SK-N-SH (cell line): ENCODE data around the gene GRIP1. TPM values are rescaled to one million over a fixed set of nuclear protein-coding genes. Genes with fewer than 3 reads are reported as not detected.

Experiments
- CTCF ChIA-PET: fragments of 300-600, 350-600 bp; formaldehyde crosslinking; extraction: SDS; loops from one replicate; lab custom pipeline; 2021; lab: Yijun Ruan, JAX
- POLR2A ChIA-PET: fragments of 350-600 bp; sonication (Branson Sonifier 250); formaldehyde crosslinking; extraction: SDS; loops from one replicate; lab custom pipeline; 2020; ENCODE audit warnings: antibody characterized with exemption, inconsistent platforms; lab: Yijun Ruan, JAX
- DNase-seq: peaks from one replicate; pipeline ENCODE4 v3.0.0; 2012
- H2AFZ ChIP-seq: fragments of 200-600 bp; sonication (generic); 2 replicates; pipeline ENCODE4 v1.8.1; 2016; ENCODE audit warnings: antibody characterized with exemption, mild to moderate bottlenecking, low read depth
- H3F3A ChIP-seq: fragments of 200-600 bp; sonication (generic); replicated peaks from 2 replicates; pipeline ENCODE3; 2016; ENCODE audit warnings: antibody characterized with exemption, mild to moderate bottlenecking; ENCODE audit not compliant: insufficient read depth
- H3K27ac ChIP-seq, 2 experiments: fragments of 200-500 bp in 1 of 2; fragments of 200-600 bp in 1 of 2; sonication (Bioruptor generic) in 1 of 2; sonication (generic), shearing (Covaris generic) in 1 of 2; 2 replicates each; pipeline versions ENCODE4 v1.5.1 to v1.6.1; 2014 to 2016; ENCODE audit warnings: low read depth in 2 of 2, inconsistent platforms in 1 of 2, low read length in 1 of 2, mild to moderate bottlenecking in 1 of 2, mixed read lengths in 1 of 2
- H3K27me3 ChIP-seq: fragments of 200-600 bp; sonication (generic), shearing (Covaris generic); 2 replicates; pipeline ENCODE4 v1.6.1; 2016; ENCODE audit warnings: mixed run types; ENCODE audit not compliant: insufficient read depth
- H3K36me3 ChIP-seq, 2 experiments: fragments of 200-500 bp in 1 of 2; fragments of 200-600 bp in 1 of 2; sonication (Bioruptor generic) in 1 of 2; sonication (generic) in 1 of 2; replicated peaks in 1 of 2; 2 replicates each; pipeline versions ENCODE3 to v1.5.1; 2014 to 2016; ENCODE audit warnings: low read length in 1 of 2, mild to moderate bottlenecking in 1 of 2; ENCODE audit not compliant: insufficient read depth in 2 of 2, control insufficient read depth in 1 of 2
- H3K4me1 ChIP-seq, 2 experiments: fragments of 200-500 bp in 1 of 2; fragments of 200-600 bp in 1 of 2; sonication (Bioruptor generic) in 1 of 2; sonication (generic), shearing (Covaris generic) in 1 of 2; 2 replicates each; pipeline versions ENCODE4 v1.5.1 to v1.6.1; 2014 to 2016; ENCODE audit warnings: low read depth in 1 of 2, low read length in 1 of 2, mixed run types in 1 of 2; ENCODE audit not compliant: insufficient read depth in 2 of 2, control insufficient read depth in 1 of 2
- H3K4me2 ChIP-seq: fragments of 200-600 bp; sonication (generic), shearing (Covaris generic); 2 replicates; pipeline ENCODE4 v1.6.1; 2017; ENCODE audit warnings: mixed run types
- H3K4me3 ChIP-seq, 2 experiments: fragments of 200-500 bp in 1 of 2; fragments of 200-600 bp in 1 of 2; sonication (Bioruptor generic) in 1 of 2; sonication (generic), shearing (Covaris generic) in 1 of 2; 2 replicates each; pipeline versions ENCODE4 v1.5.1 to v1.8.1; 2014 to 2016; ENCODE audit warnings: low read depth in 2 of 2, inconsistent platforms in 1 of 2, low read length in 1 of 2, mild to moderate bottlenecking in 1 of 2, mixed read lengths in 1 of 2, moderate library complexity in 1 of 2
- H3K79me2 ChIP-seq: fragments of 200-600 bp; sonication (generic); 2 replicates; pipeline ENCODE4 v1.8.1; 2017; ENCODE audit warnings: mild to moderate bottlenecking; ENCODE audit not compliant: insufficient read depth
- H3K9ac ChIP-seq: fragments of 200-600 bp; sonication (generic); 2 replicates; pipeline ENCODE4 v1.6.1; 2017; ENCODE audit warnings: mixed run types
- H3K9me2 ChIP-seq: fragments of 200-600 bp; sonication (generic); 2 replicates; pipeline ENCODE4 v1.6.1; 2017; ENCODE audit warnings: mixed run types
- H3K9me3 ChIP-seq: fragments of 200-600 bp; sonication (generic); 2 replicates; pipeline ENCODE4 v1.6.1; 2017; ENCODE audit warnings: mixed run types, mild to moderate bottlenecking, moderate library complexity
- H4K20me1 ChIP-seq: fragments of 200-600 bp; sonication (generic); 2 replicates; pipeline ENCODE4 v1.6.1; 2017; ENCODE audit warnings: mild to moderate bottlenecking, mixed run types; ENCODE audit not compliant: insufficient read depth
- CHD2 ChIP-seq: fragments of 150-350 bp; IDR thresholded peaks from 2 replicates; pipeline ENCODE4 v1.6.1; 2018; ENCODE audit warnings: low read length; ENCODE audit not compliant: partially characterized antibody
- ELF1 ChIP-seq: IDR thresholded peaks from 2 replicates; pipeline ENCODE4 v1.4.0; 2012
- EZH2phosphoT487 ChIP-seq: fragments of 200-600 bp; sonication (generic); IDR thresholded peaks from 2 replicates; pipeline ENCODE4 v1.6.1; 2017; ENCODE audit warnings: low read depth, mixed run types, mild to moderate bottlenecking, antibody characterized with exemption, moderate library complexity, borderline replicate concordance
- FOSL2 ChIP-seq: IDR thresholded peaks from 2 replicates; pipeline ENCODE4 v1.4.0; 2012; ENCODE audit warnings: low read depth, mild to moderate bottlenecking, moderate library complexity, borderline replicate concordance
- FOXJ3 ChIP-seq: sonication (generic); formaldehyde crosslinking; IDR thresholded peaks from 2 replicates; pipeline ENCODE4 v1.5.1; 2020; ENCODE audit warnings: mild to moderate bottlenecking, missing genetic modification reagents
- FOXM1 ChIP-seq: IDR thresholded peaks from 2 replicates; pipeline ENCODE4 v1.4.0; 2012; ENCODE audit warnings: low read depth, mild to moderate bottlenecking
- GABPA ChIP-seq: IDR thresholded peaks from 2 replicates; pipeline ENCODE4 v1.4.0; 2012; ENCODE audit warnings: low read depth, mild to moderate bottlenecking
- GATA2 ChIP-seq: sonication (generic); formaldehyde crosslinking; IDR thresholded peaks from 2 replicates; pipeline ENCODE4 v1.5.0; 2020; ENCODE audit warnings: mild to moderate bottlenecking, missing genetic modification reagents
- JUND ChIP-seq: IDR thresholded peaks from 2 replicates; pipeline ENCODE4 v1.4.0; 2012
- MEF2A ChIP-seq: IDR thresholded peaks from 2 replicates; pipeline ENCODE4 v1.4.0; 2012; ENCODE audit warnings: low read depth, borderline replicate concordance
- NRF1 ChIP-seq: IDR thresholded peaks from 2 replicates; pipeline ENCODE4 v1.6.1; 2012; ENCODE audit warnings: low read depth, mild to moderate bottlenecking, low read length
- POLR2AphosphoS5 ChIP-seq: IDR thresholded peaks from 2 replicates; pipeline ENCODE4 v1.6.1; 2012; ENCODE audit warnings: low read depth, low read length
- RCOR1 ChIP-seq: fragments of 150-350 bp; IDR thresholded peaks from 2 replicates; pipeline ENCODE4 v1.6.1; 2017; ENCODE audit warnings: antibody characterized with exemption, low read length
- RFX5 ChIP-seq: IDR thresholded peaks from 2 replicates; pipeline ENCODE4 v1.6.1; 2012; ENCODE audit warnings: mild to moderate bottlenecking, improper control_type of control experiment, low read length
- RXRA ChIP-seq: IDR thresholded peaks from 2 replicates; pipeline ENCODE4 v1.4.0; 2012; ENCODE audit warnings: low read depth, mild to moderate bottlenecking, borderline replicate concordance
- SIN3A ChIP-seq: IDR thresholded peaks from 2 replicates; pipeline ENCODE4 v1.6.1; 2012; ENCODE audit warnings: low read depth, mild to moderate bottlenecking, low read length, moderate library complexity, borderline replicate concordance
- TAF1 ChIP-seq: IDR thresholded peaks from 2 replicates; pipeline ENCODE4 v1.6.1; 2012; ENCODE audit warnings: low read depth, mild to moderate bottlenecking, low read length, moderate library complexity, borderline replicate concordance
- TCF12 ChIP-seq: IDR thresholded peaks from 2 replicates; pipeline ENCODE4 v1.4.0; 2012
- TEAD4 ChIP-seq: IDR thresholded peaks from 2 replicates; pipeline ENCODE4 v1.4.0; 2012; ENCODE audit warnings: mild to moderate bottlenecking, borderline replicate concordance; ENCODE audit not compliant: insufficient read depth
- USF2 ChIP-seq: fragments of 150-350 bp; IDR thresholded peaks from 2 replicates; pipeline ENCODE4 v1.6.1; 2017; ENCODE audit warnings: antibody characterized with exemption, low read length, low read depth, borderline replicate concordance
- WGBS: methylation state at CpG from one replicate; pipeline ENCODE4 v1.1.6; 2017; ENCODE audit warnings: low lambda C conversion rate; 5-methylcytosine and 5-hydroxymethylcytosine counted together
- polyA plus RNA-seq, 3 experiments: library from polyadenylated mRNA; depleted of rRNA; stranded (reverse); fragments of >200 nt; gene quantifications; 2 replicates each; pipeline ENCODE4 v1.2.3, GENCODE V29; 2012
- TF ChIP-seq, protein P1 (sequence below): IDR thresholded peaks from 2 replicates; pipeline ENCODE4 v1.4.0; 2012; ENCODE audit warnings: low read depth, borderline replicate concordance

The GRIP1 gene
- polyA plus RNA-seq, 1 of the 3 experiments (the other 2 are of a cell fraction), result 0.07 TPM

DNA sequence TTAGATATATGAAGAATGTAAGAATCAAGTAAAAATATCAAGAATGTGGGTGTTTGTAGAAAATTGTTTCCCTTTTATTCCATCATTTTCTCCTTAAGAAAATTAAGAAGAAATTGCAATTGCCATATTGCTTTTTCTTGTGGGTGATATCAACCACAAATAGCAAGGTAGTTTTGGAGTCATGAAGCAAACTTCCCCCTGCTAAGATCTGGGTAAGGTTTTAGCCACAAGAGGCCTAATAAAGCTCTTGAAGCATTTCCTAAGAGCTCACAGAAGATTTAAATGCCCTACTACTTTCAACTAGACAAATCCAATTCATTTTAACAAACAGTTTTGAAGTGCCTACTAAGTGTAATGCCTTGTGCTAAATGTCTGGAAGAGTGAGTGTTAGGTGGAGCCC lies 2.6 kb downstream of the GRIP1 start:
- CTCF ChIA-PET, result no interaction called here
- no peak overlapping the region for H3K4me2 ChIP-seq
- TF ChIP-seq POLR2AphosphoS5, result no peak
- TF ChIP-seq, all 33 proteins: peak for 0

GRCh38 chr12:66674495-66675122 lies 4.3 kb downstream of the GRIP1 start:
- CTCF ChIA-PET, result no interaction called here
- Histone ChIP-seq H3K4me1 (no peaks in the 10 kb centered on the region), H4K20me1 (no peaks in the 10 kb centered on the region), H3K4me3 (no peak overlapping the region), H3K79me2 (no peaks in the 10 kb centered on the region), H3F3A (no peaks in the 10 kb centered on the region), H3K9ac (no peak overlapping the region), H3K4me2 (no peak overlapping the region), H3K27me3 (no peaks in the 10 kb centered on the region; the same call in 1 of the 2 replicates), H2AFZ (no peak overlapping the region), H3K9me3 (no peaks in the 10 kb centered on the region), H3K9me2 (no peaks in the 10 kb centered on the region), H3K36me3 (no peaks in the 10 kb centered on the region), H3K27ac (no peak overlapping the region)
- DNase-seq, result no peak
- 8% methylated on average over 4 of the region's 4 CpGs for WGBS
- POLR2A ChIA-PET, result no interaction called here
- no peak for TF ChIP-seq NRF1
- TF ChIP-seq FOXJ3 (CRISPR knock-in tag), result no peak
- TF ChIP-seq TAF1, result no peak
- TF ChIP-seq GATA2 (CRISPR knock-in tag), result no peak
- TF ChIP-seq TCF12, result no peak
- no peak for TF ChIP-seq GABPA
- TF ChIP-seq MEF2A, result no peak
- no peak for TF ChIP-seq FOSL2
- no peak for TF ChIP-seq CHD2
- TF ChIP-seq FOXM1, result no peak

More for the DNA sequence above, 2.6 kb downstream of the GRIP1 start:
- no peak overlapping the region for H2AFZ ChIP-seq
- H3K9me2 ChIP-seq, result no peaks in the 10 kb centered on the region
- H3K4me3 ChIP-seq, result no peak overlapping the region
- no peaks in the 10 kb centered on the region for H4K20me1 ChIP-seq
- no peaks in the 10 kb centered on the region for H3K9me3 ChIP-seq
- POLR2A ChIA-PET, result no interaction called here
- H3K36me3 ChIP-seq, result no peaks in the 10 kb centered on the region
- no peak for DNase-seq
- no peaks in the 10 kb centered on the region for H3F3A ChIP-seq
- H3K27ac ChIP-seq, result no peak overlapping the region
- no peaks in the 10 kb centered on the region for H3K4me1 ChIP-seq
- H3K27me3 ChIP-seq, result peaks cover 3% of the 10 kb centered on the region; the same call in 1 of the 2 replicates
- no peaks in the 10 kb centered on the region for H3K79me2 ChIP-seq
- no peak overlapping the region for H3K9ac ChIP-seq

DNA sequence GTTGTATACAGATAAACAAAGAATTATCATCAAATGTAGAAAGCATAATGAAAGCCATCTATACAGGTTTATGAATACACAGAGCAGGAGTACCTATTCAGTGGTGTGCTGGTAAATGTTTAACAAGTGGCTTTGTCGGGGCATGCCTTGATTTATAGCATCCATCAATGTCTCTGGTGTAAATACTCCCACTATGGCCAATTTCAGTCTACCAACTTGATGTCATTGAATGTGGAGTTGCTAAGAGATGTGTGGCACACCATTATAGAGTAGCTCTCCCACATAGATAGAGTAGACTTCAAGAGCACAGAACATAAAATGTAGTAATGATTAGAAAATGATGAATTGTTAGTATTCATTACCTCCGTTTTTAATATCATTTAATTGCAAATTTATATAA lies 9.3 kb downstream of the GRIP1 start:
- Histone ChIP-seq H3K79me2 (no peaks in the 10 kb centered on the region), H3F3A (no peaks in the 10 kb centered on the region), H3K9ac (no peak overlapping the region), H3K36me3 (no peaks in the 10 kb centered on the region), H3K27ac (no peak overlapping the region), H3K9me3 (no peaks in the 10 kb centered on the region), H4K20me1 (no peaks in the 10 kb centered on the region), H3K9me2 (no peaks in the 10 kb centered on the region), H3K4me2 (no peak overlapping the region), H3K4me1 (no peaks in the 10 kb centered on the region), H3K27me3 (no peaks in the 10 kb centered on the region), H3K4me3 (no peak overlapping the region), H2AFZ (no peak overlapping the region)
- ChIA-PET POLR2A (no interaction called here), CTCF (no interaction called here)
- WGBS, result 0% methylated on average over 2 of the region's 2 CpGs
- DNase-seq, result no peak
- TF ChIP-seq FOSL2, result no peak
- no peak for TF ChIP-seq SIN3A
- no peak for TF ChIP-seq EZH2phosphoT487
- no peak for TF ChIP-seq FOXJ3 (CRISPR knock-in tag)
- no peak for TF ChIP-seq JUND
- TF ChIP-seq GABPA, result no peak
- TF ChIP-seq, protein P1, sequence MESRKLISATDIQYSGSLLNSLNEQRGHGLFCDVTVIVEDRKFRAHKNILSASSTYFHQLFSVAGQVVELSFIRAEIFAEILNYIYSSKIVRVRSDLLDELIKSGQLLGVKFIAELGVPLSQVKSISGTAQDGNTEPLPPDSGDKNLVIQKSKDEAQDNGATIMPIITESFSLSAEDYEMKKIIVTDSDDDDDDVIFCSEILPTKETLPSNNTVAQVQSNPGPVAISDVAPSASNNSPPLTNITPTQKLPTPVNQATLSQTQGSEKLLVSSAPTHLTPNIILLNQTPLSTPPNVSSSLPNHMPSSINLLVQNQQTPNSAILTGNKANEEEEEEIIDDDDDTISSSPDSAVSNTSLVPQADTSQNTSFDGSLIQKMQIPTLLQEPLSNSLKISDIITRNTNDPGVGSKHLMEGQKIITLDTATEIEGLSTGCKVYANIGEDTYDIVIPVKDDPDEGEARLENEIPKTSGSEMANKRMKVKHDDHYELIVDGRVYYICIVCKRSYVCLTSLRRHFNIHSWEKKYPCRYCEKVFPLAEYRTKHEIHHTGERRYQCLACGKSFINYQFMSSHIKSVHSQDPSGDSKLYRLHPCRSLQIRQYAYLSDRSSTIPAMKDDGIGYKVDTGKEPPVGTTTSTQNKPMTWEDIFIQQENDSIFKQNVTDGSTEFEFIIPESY, result no peak
- TF ChIP-seq USF2, result no peak
- no peak for TF ChIP-seq RXRA
- no peak for TF ChIP-seq TAF1
- TF ChIP-seq TCF12, result no peak
- no peak for TF ChIP-seq TEAD4
- no peak for TF ChIP-seq RCOR1
- no peak for TF ChIP-seq ELF1
- no peak for TF ChIP-seq RFX5
